Neural progenitor cell (in vitro differentiated cells): ENCODE results near the gene BTF3.

Experiments used
- EZH2 ChIP-seq: fragments of 200-600 bp; sonication (generic); IDR thresholded peaks from 2 replicates; pipeline ENCODE4 v1.6.1; 2017; ENCODE audit warnings: antibody characterized with exemption, mild to moderate bottlenecking, moderate library complexity
- TF ChIP-seq, protein P1 (sequence below): fragments of 200-600 bp; sonication (generic); IDR thresholded peaks from 2 replicates; pipeline ENCODE4 v1.5.1; 2017; ENCODE audit warnings: antibody characterized with exemption, mild to moderate bottlenecking

DNA sequence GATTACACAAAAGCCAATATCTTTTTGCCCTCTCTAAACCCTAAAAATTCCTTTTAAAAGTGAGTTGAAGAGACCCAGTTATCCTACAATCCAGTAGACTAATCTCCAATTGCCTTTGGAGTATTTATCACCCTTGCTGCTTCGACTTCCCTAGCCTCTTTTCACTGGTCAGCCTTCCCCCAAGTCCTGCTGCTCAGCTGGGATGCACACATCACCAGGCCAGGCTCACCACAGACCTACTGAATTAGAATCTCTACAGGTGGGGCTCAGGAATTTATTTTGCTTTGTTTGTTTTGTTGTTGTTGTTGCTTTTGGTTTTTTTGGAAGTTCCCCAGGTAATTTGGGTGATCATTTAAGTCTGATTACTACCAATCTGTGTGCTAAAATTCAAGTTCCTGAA is 38.1 kb upstream of the BTF3 start:
- TF ChIP-seq, protein P1, sequence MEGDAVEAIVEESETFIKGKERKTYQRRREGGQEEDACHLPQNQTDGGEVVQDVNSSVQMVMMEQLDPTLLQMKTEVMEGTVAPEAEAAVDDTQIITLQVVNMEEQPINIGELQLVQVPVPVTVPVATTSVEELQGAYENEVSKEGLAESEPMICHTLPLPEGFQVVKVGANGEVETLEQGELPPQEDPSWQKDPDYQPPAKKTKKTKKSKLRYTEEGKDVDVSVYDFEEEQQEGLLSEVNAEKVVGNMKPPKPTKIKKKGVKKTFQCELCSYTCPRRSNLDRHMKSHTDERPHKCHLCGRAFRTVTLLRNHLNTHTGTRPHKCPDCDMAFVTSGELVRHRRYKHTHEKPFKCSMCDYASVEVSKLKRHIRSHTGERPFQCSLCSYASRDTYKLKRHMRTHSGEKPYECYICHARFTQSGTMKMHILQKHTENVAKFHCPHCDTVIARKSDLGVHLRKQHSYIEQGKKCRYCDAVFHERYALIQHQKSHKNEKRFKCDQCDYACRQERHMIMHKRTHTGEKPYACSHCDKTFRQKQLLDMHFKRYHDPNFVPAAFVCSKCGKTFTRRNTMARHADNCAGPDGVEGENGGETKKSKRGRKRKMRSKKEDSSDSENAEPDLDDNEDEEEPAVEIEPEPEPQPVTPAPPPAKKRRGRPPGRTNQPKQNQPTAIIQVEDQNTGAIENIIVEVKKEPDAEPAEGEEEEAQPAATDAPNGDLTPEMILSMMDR, result no peak
- TF ChIP-seq EZH2, result no peak
